Gastroesophageal sphincter (tissue), 4 donors: ENCODE data around the gene SLC13A4. TPM values are rescaled to one million over a fixed set of nuclear protein-coding genes. Genes with fewer than 3 reads are reported as not detected.

Source experiments
- ATAC-seq: fragments of 150-250 bp; one replicate; pipeline ENCODE4 v1.9.1; 2016; ENCODE audit warnings: mild to moderate bottlenecking, moderate library complexity
- H3K27ac ChIP-seq, 4 donors: fragments of 200-600 bp; sonication (generic) in 3 of 4; 1 replicate in 3 of 4; 2 replicates in 1 of 4; pipeline ENCODE4 v1.5.1; 2016 to 2019
- H3K27me3 ChIP-seq: fragments of 200-600 bp; sonication (generic); one replicate; pipeline ENCODE4 v1.5.1; 2019
- H3K36me3 ChIP-seq, 2 donors: fragments of 200-600 bp; sonication (generic); one replicate each; pipeline ENCODE4 v1.5.1; 2019; ENCODE audit warnings: control low read depth in 1 of 2
- H3K4me1 ChIP-seq, 3 donors: fragments of 200-600 bp; sonication (generic); 1 replicate in 2 of 3; 2 replicates in 1 of 3; pipeline ENCODE4 v1.5.1; 2016 to 2019; ENCODE audit warnings: control low read depth in 2 of 3
- H3K4me3 ChIP-seq, 2 donors: fragments of 200-600 bp; sonication (generic); one replicate each; pipeline ENCODE4 v1.5.1; 2019; ENCODE audit warnings: mild to moderate bottlenecking in 1 of 2, moderate library complexity in 1 of 2
- H3K9me3 ChIP-seq, 3 donors: fragments of 200-600 bp; sonication (generic); one replicate each; pipeline ENCODE4 v1.5.1; 2017 to 2019; ENCODE audit warnings: control low read depth in 2 of 3
- CTCF ChIP-seq, 4 experiments: fragments of 200-600 bp in 2 of 4; fragments of 450-650 bp in 2 of 4; sonication (generic) in 1 of 4; IDR thresholded peaks; one replicate each; pipeline ENCODE4 v1.5.1; 2017 to 2019; ENCODE audit warnings: antibody characterized with exemption in 4 of 4, mild to moderate bottlenecking in 2 of 4, moderate library complexity in 2 of 4
- EP300 ChIP-seq: sonication (generic); formaldehyde crosslinking; IDR thresholded peaks from one replicate; pipeline ENCODE4 v1.6.1; 2017; ENCODE audit warnings: antibody characterized with exemption, mild to moderate bottlenecking
- POLR2A ChIP-seq, 2 donors: fragments of 450-650 bp; IDR thresholded peaks; one replicate each; pipeline ENCODE4 v1.6.1; 2017; ENCODE audit warnings: antibody characterized with exemption in 2 of 2, mild to moderate bottlenecking in 2 of 2, moderate library complexity in 1 of 2
- POLR2AphosphoS5 ChIP-seq: sonication (generic); formaldehyde crosslinking; IDR thresholded peaks from one replicate; pipeline ENCODE4 v1.6.1; 2017; ENCODE audit warnings: antibody characterized with exemption
- WGBS, 2 donors: methylation state at CpG; one replicate each; pipeline ENCODE4 v1.1.5; 2018; ENCODE audit warnings: low coverage in 1 of 2; 5-methylcytosine and 5-hydroxymethylcytosine counted together
- total RNA-seq, 4 donors: library from RNA; depleted of rRNA; stranded (reverse); fragments of >200 nt; gene quantifications; one replicate each; pipeline ENCODE4 v1.1.0, GENCODE V29; 2016

SLC13A4 gene
- total RNA-seq, 4 donors from 2014 or later, result 0.27 to 1.7 TPM; not detected in 2

- no peaks in the 10 kb centered on the region for H3K36me3 ChIP-seq
- H3K27ac ChIP-seq, result peak overlapping the region in 2 of 4 donors; percentile 34 to 39
- no peak for ATAC-seq
- 37 to 60% methylated on average over 5 to 7 of the region's 7 CpGs for WGBS, 2 donors
- TF ChIP-seq CTCF (IDR thresholded peaks at IDR 0.05) (no peak), EP300 (no peak), POLR2A (IDR thresholded peaks at IDR 0.05) (no peak), POLR2AphosphoS5 (peak; percentile 51)
- no peaks in the 10 kb centered on the region for H3K9me3 ChIP-seq
- H3K4me3 ChIP-seq, result no peak overlapping the region
- H3K27me3 ChIP-seq, result peaks cover 7% of the 10 kb centered on the region
- H3K4me1 ChIP-seq, result peaks cover 0 to 8% (median 0%) of the 10 kb centered on the region in 3 donors
Observed at GRCh38 chr7:135769005-135769802, 41.2 kb upstream of the SLC13A4 start.

- no peaks in the 10 kb centered on the region for H3K36me3 ChIP-seq
- peak overlapping the region in 1 of 4 donors; percentile 39 for H3K27ac ChIP-seq
- TF ChIP-seq POLR2A (IDR thresholded peaks at IDR 0.05) (no peak), POLR2AphosphoS5 (no peak), CTCF (IDR thresholded peaks at IDR 0.05) (no peak), EP300 (no peak)
- no peak for ATAC-seq
- H3K27me3 ChIP-seq, result peaks cover 7% of the 10 kb centered on the region
- no peak overlapping the region for H3K4me3 ChIP-seq
- WGBS, 2 donors, result 80 to 81% methylated on average over 1 to 4 of the region's 4 CpGs
- no peaks in the 10 kb centered on the region for H3K9me3 ChIP-seq
- peaks cover 0 to 8% (median 0%) of the 10 kb centered on the region in 3 donors for H3K4me1 ChIP-seq
Observed at GRCh38 chr7:135768467-135768866, 40.5 kb upstream of the SLC13A4 start.

- H3K27me3 ChIP-seq, result peaks cover 7% of the 10 kb centered on the region
- ATAC-seq, result no peak
- WGBS, 2 donors, result 50 to 90% methylated on average over 2 to 3 of the region's 3 CpGs
- peaks cover 0 to 8% (median 0%) of the 10 kb centered on the region in 3 donors for H3K4me1 ChIP-seq
- no peaks in the 10 kb centered on the region for H3K36me3 ChIP-seq
- no peaks in the 10 kb centered on the region for H3K9me3 ChIP-seq
- H3K4me3 ChIP-seq, result no peak overlapping the region
- TF ChIP-seq POLR2AphosphoS5, result no peak
- no peak for TF ChIP-seq CTCF (IDR thresholded peaks at IDR 0.05)
- TF ChIP-seq POLR2A (IDR thresholded peaks at IDR 0.05), result no peak
- TF ChIP-seq EP300, result no peak
- no peak overlapping the region for H3K27ac ChIP-seq
Observed at GRCh38 chr7:135768064-135768463, 40.1 kb upstream of the SLC13A4 start.

- WGBS, 2 donors, result 79 to 88% methylated on average over 2 of the region's 2 CpGs
- no peak overlapping the region for H3K4me3 ChIP-seq
- H3K4me1 ChIP-seq, result peaks cover 0 to 11% (median 0%) of the 10 kb centered on the region in 3 donors
- no peak for ATAC-seq
- H3K27me3 ChIP-seq, result peaks cover 7% of the 10 kb centered on the region
- no peaks in the 10 kb centered on the region for H3K9me3 ChIP-seq
- TF ChIP-seq EP300 (no peak), CTCF (IDR thresholded peaks at IDR 0.05) (no peak), POLR2AphosphoS5 (no peak), POLR2A (IDR thresholded peaks at IDR 0.05) (no peak)
- H3K36me3 ChIP-seq, result no peaks in the 10 kb centered on the region
- no peak overlapping the region for H3K27ac ChIP-seq
Observed at GRCh38 chr7:135763261-135763660, 35.3 kb upstream of the SLC13A4 start.
